Stimulated activated naive CD4-positive, alpha-beta T cell (primary cell): Measurements from ENCODE around the gene PSMG4.

Source experiments
- DNase-seq, 6 experiments: peaks; one replicate each; lab custom pipeline; 2025; lab: John Stamatoyannopoulos, UW

Gene PSMG4

GRCh38 chr6:3276174-3277167, 17.7 kb downstream of the PSMG4 start:
- no peak for DNase-seq

- no peak for DNase-seq
Observed at GRCh38 chr6:3277251-3277650, 18.5 kb downstream of the PSMG4 start.

- no peak for DNase-seq
Observed at GRCh38 chr6:3277851-3278416, 19.2 kb downstream of the PSMG4 start.

- no peak for DNase-seq
Observed at GRCh38 chr6:3278691-3279090, 19.9 kb downstream of the PSMG4 start.

- no peak for DNase-seq
Observed at GRCh38 chr6:3280091-3280490, 21.3 kb downstream of the PSMG4 start.

- no peak for DNase-seq
Observed at GRCh38 chr6:3280866-3281465, 22.2 kb downstream of the PSMG4 start.

GRCh38 chr6:3281631-3282475, 23.1 kb downstream of the PSMG4 start:
- no peak for DNase-seq

- no peak for DNase-seq
Observed at GRCh38 chr6:3282476-3283236, 23.9 kb downstream of the PSMG4 start.

GRCh38 chr6:3283241-3283640, 24.5 kb downstream of the PSMG4 start:
- DNase-seq = no peak

GRCh38 chr6:3283641-3284435, 25.1 kb downstream of the PSMG4 start:
- DNase-seq = no peak

GRCh38 chr6:3284436-3284876, 25.7 kb downstream of the PSMG4 start:
- DNase-seq = no peak

- DNase-seq = no peak
Observed at GRCh38 chr6:3285049-3285639, 26.4 kb downstream of the PSMG4 start.

GRCh38 chr6:3285732-3286131, 27.0 kb downstream of the PSMG4 start:
- no peak for DNase-seq

GRCh38 chr6:3286641-3287171, 28.0 kb downstream of the PSMG4 start:
- no peak for DNase-seq

GRCh38 chr6:3287308-3287707, 28.6 kb downstream of the PSMG4 start:
- no peak for DNase-seq

- no peak for DNase-seq
Observed at GRCh38 chr6:3287976-3288707, 29.4 kb downstream of the PSMG4 start.

- no peak for DNase-seq
Observed at GRCh38 chr6:3288711-3289663, 30.2 kb downstream of the PSMG4 start.

GRCh38 chr6:3289664-3290055, 30.9 kb downstream of the PSMG4 start:
- no peak for DNase-seq
